ENCODE measurements around the gene PSMB2. TPM values are rescaled to one million over a fixed set of nuclear protein-coding genes. Genes with fewer than 3 reads are reported as not detected.

The PSMB2 gene
- total and polyA plus RNA-seq, 2 donors from 2014 or later = 44.1 to 78.0 TPM

DNA sequence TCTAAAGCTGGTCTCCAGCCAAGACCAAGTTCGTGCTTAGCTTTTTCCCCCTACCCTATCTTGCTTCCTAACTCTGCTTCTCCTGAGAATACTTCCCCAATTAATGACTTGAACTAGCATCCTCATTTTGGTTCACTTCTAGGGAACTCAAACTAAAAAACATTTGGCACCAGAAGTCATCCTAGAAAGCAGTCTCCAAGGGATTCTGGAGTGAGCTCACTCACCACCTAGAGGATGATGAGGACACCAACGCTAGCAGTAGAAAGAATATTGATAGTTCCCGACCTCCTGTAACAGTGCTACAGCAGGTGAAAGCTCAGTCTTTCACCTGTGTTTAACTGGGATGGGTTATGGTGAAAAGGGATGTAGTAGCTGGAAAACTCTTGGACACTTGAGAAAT is 4.7 kb upstream of the PSMB2 start:
- Histone ChIP-seq H3K4me1 (ENCODE audit: control insufficient read depth in 2 of 3, insufficient read depth in 2 of 3, low read depth in 1 of 3, low read length in 3 of 3) (no peaks in the 10 kb centered on the region), H3K27ac (ENCODE audit: low read depth in 2 of 2, low read length in 2 of 2) (no peak overlapping the region), H3K9me3 (ENCODE audit: control insufficient read depth in 2 of 3, insufficient read depth in 1 of 3, low read length in 3 of 3) (no peaks in the 10 kb centered on the region), H3K27me3 (ENCODE audit: control insufficient read depth, insufficient read depth, low read length) (no peaks in the 10 kb centered on the region), H3K36me3 (ENCODE audit: control insufficient read depth in 2 of 3, insufficient read depth in 3 of 3, low read length in 3 of 3) (no peaks in the 10 kb centered on the region), H3K4me3 (ENCODE audit: low read length in 3 of 3) (no peak overlapping the region), H3K9ac (ENCODE audit: low read length in 3 of 3) (no peak overlapping the region)
- TF ChIP-seq, protein P1, sequence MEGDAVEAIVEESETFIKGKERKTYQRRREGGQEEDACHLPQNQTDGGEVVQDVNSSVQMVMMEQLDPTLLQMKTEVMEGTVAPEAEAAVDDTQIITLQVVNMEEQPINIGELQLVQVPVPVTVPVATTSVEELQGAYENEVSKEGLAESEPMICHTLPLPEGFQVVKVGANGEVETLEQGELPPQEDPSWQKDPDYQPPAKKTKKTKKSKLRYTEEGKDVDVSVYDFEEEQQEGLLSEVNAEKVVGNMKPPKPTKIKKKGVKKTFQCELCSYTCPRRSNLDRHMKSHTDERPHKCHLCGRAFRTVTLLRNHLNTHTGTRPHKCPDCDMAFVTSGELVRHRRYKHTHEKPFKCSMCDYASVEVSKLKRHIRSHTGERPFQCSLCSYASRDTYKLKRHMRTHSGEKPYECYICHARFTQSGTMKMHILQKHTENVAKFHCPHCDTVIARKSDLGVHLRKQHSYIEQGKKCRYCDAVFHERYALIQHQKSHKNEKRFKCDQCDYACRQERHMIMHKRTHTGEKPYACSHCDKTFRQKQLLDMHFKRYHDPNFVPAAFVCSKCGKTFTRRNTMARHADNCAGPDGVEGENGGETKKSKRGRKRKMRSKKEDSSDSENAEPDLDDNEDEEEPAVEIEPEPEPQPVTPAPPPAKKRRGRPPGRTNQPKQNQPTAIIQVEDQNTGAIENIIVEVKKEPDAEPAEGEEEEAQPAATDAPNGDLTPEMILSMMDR (IDR thresholded peaks at IDR 0.05; ENCODE audit: borderline replicate concordance, extremely low read depth, insufficient read depth) = no peak
- FAIRE-seq (no peak), DNase-seq (no peak)
- intact Hi-C loops (cut with DNase I) = no loop called here

DNA sequence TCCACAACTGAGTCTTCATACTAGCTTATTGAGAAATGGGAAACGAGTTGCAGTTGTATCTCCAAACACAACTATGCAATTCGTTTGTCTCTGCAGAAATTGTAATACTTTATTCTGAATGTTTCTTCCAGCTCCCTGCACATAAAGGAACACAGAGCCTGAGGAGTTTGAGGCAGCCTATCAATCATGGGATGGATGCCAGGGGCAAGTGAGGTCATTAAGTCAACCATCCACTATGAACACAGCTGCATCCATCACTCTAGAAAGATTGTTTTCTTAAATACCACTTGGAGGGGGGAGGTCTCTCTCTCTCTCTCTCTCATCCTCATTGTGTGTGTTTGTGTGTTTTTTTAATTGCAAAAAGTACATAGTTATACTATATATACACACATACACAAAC is 2.9 kb upstream of the PSMB2 start:
- TF ChIP-seq, protein P1 (IDR thresholded peaks at IDR 0.05; ENCODE audit: borderline replicate concordance, extremely low read depth, insufficient read depth) = no peak
- intact Hi-C loops (cut with DNase I) = no loop called here
- no peak overlapping the region for H3K9ac ChIP-seq (ENCODE audit: low read length in 3 of 3)
- no peaks in the 10 kb centered on the region for H3K27me3 ChIP-seq (ENCODE audit: control insufficient read depth, insufficient read depth, low read length)
- H3K4me3 ChIP-seq (ENCODE audit: low read length in 3 of 3) = no peak overlapping the region
- no peaks in the 10 kb centered on the region for H3K9me3 ChIP-seq (ENCODE audit: control insufficient read depth in 2 of 3, insufficient read depth in 1 of 3, low read length in 3 of 3)
- no peak overlapping the region for H3K27ac ChIP-seq (ENCODE audit: low read depth in 2 of 2, low read length in 2 of 2)
- no peaks in the 10 kb centered on the region for H3K36me3 ChIP-seq (ENCODE audit: control insufficient read depth in 2 of 3, insufficient read depth in 3 of 3, low read length in 3 of 3)
- H3K4me1 ChIP-seq (ENCODE audit: control insufficient read depth in 2 of 3, insufficient read depth in 2 of 3, low read depth in 1 of 3, low read length in 3 of 3) = no peaks in the 10 kb centered on the region
- FAIRE-seq (no peak), DNase-seq (no peak)

DNA sequence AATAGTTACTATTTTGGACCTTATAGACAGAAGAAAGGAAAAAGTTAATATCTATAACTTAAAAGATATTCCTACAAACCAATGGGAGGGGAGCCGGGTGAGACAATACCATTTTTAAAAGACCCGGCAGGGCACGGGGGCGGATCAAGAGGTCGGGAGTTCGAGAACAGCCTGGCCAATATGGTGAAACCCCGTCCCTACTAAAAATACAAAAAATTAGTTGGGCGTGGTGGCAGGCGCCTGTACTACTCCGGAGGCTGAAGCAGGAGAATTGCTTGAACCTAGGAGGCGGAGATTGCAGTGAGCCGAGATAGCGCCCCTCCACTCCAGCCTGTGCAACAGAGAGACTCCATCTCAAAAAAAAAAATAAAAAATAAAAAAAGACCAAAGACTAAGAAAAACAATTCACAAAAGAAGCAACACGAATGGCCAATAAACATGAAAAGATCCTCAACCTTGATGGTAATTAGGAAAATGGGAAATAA is 1.2 kb upstream of the PSMB2 start:
- H3K9ac ChIP-seq (ENCODE audit: low read length in 3 of 3) = peak overlapping the region; percentile 89 to 91 (median 90)
- H3K27me3 ChIP-seq (ENCODE audit: control insufficient read depth, insufficient read depth, low read length) = no peaks in the 10 kb centered on the region
- intact Hi-C loops (cut with DNase I) = no loop called here
- no peaks in the 10 kb centered on the region for H3K9me3 ChIP-seq (ENCODE audit: control insufficient read depth in 2 of 3, insufficient read depth in 1 of 3, low read length in 3 of 3)
- peaks cover 0 to 6% (median 3%) of the 10 kb centered on the region in 3 donors for H3K4me1 ChIP-seq (ENCODE audit: control insufficient read depth in 2 of 3, insufficient read depth in 2 of 3, low read depth in 1 of 3, low read length in 3 of 3)
- H3K27ac ChIP-seq (ENCODE audit: low read depth in 2 of 2, low read length in 2 of 2) = no peak overlapping the region
- DNase-seq (peak in 1 of 5 donors; percentile 15), FAIRE-seq (no peak)
- no peaks in the 10 kb centered on the region for H3K36me3 ChIP-seq (ENCODE audit: control insufficient read depth in 2 of 3, insufficient read depth in 3 of 3, low read length in 3 of 3)
- H3K4me3 ChIP-seq (ENCODE audit: low read length in 3 of 3) = peak overlapping the region; percentile 90 to 97 (median 97)
- TF ChIP-seq, protein P1 (IDR thresholded peaks at IDR 0.05; ENCODE audit: borderline replicate concordance, extremely low read depth, insufficient read depth) = no peak
